H1 (cell line): ENCODE measurements around the gene MAGED2. TPM values are rescaled to one million over a fixed set of nuclear protein-coding genes. Genes with fewer than 3 reads are reported as not detected.

Source experiments
- CTCF ChIA-PET: fragments of 300-600 bp; sonication (Branson Sonifier 250); formaldehyde crosslinking; loops from one replicate; lab custom pipeline; 2021; ENCODE audit not compliant: partially characterized antibody; lab: Charles Lee
- POLR2A ChIA-PET: fragments of 300-600 bp; sonication (Branson Sonifier 250); formaldehyde crosslinking; loops from one replicate; lab custom pipeline; 2021; ENCODE audit warnings: inconsistent platforms; ENCODE audit not compliant: partially characterized antibody; lab: Charles Lee
- DNase-seq, 2 experiments: peaks; one replicate each; pipeline versions ENCODE4 v3.0.0 to v3.0.0-alpha.2; 2010 to 2022; ENCODE audit warnings: low spot score in 2 of 2, low read depth in 1 of 2, mixed read lengths in 1 of 2
- FAIRE-seq: peaks from 2 replicates; lab custom pipeline; 2011; peaks lifted over from hg19 to GRCh38; lab: Jason Lieb, UNC
- H2AFZ ChIP-seq: 2 replicates; pipeline ENCODE4 v1.8.1; 2012; ENCODE audit warnings: low read length, inconsistent platforms
- H2AK5ac ChIP-seq: 2 replicates; pipeline ENCODE4 v1.6.1; 2013; ENCODE audit warnings: low read depth, low read length
- H2BK120ac ChIP-seq: replicated peaks from 2 replicates; pipeline ENCODE3; 2013; ENCODE audit warnings: low read depth, low read length, inconsistent platforms
- H2BK12ac ChIP-seq: 2 replicates; pipeline ENCODE4 v1.6.1; 2013; ENCODE audit warnings: low read depth, low read length
- H2BK15ac ChIP-seq: 2 replicates; pipeline ENCODE4 v1.6.1; 2013; ENCODE audit warnings: low read length
- H2BK20ac ChIP-seq: 2 replicates; pipeline ENCODE4 v1.6.1; 2013; ENCODE audit warnings: low read length
- H2BK5ac ChIP-seq: 2 replicates; pipeline ENCODE4 v1.6.1; 2013; ENCODE audit warnings: low read depth, low read length
- H3K14ac ChIP-seq: 2 replicates; pipeline ENCODE4 v1.6.1; 2013; ENCODE audit warnings: inconsistent platforms; ENCODE audit not compliant: insufficient read length
- H3K18ac ChIP-seq: 2 replicates; pipeline ENCODE4 v1.6.1; 2013; ENCODE audit warnings: low read length; ENCODE audit errors: extremely low read depth
- H3K23ac ChIP-seq: 2 replicates; pipeline ENCODE4 v1.6.1; 2013; ENCODE audit warnings: inconsistent platforms; ENCODE audit not compliant: insufficient read length
- H3K23me2 ChIP-seq: 2 replicates; pipeline ENCODE4 v1.6.1; 2013; ENCODE audit warnings: low read depth, low read length
- H3K27ac ChIP-seq: 2 replicates; pipeline ENCODE4 v1.6.1; 2011; ENCODE audit warnings: low read depth, low read length, inconsistent platforms
- H3K27me3 ChIP-seq, 4 experiments: replicated peaks in 1 of 4; 1 replicate in 1 of 4; 2 replicates in 3 of 4; pipeline versions ENCODE4 v1.6.1 to v1.8.1; 2011 to 2013; ENCODE audit warnings: low read length in 3 of 4, mild to moderate bottlenecking in 3 of 4, inconsistent platforms in 2 of 4, mixed read lengths in 2 of 4, moderate library complexity in 1 of 4; ENCODE audit not compliant: control insufficient read depth in 3 of 4, insufficient read depth in 3 of 4; ENCODE audit errors: extremely low read depth in 1 of 4
- H3K36me3 ChIP-seq, 4 experiments: 2 replicates each; pipeline versions ENCODE4 v1.6.1 to v1.8.1; 2011 to 2013; ENCODE audit warnings: mild to moderate bottlenecking in 4 of 4, low read length in 3 of 4, moderate library complexity in 2 of 4, control low read depth in 1 of 4, inconsistent platforms in 1 of 4; ENCODE audit not compliant: insufficient read depth in 4 of 4, control insufficient read depth in 2 of 4
- H3K4ac ChIP-seq: replicated peaks from 2 replicates; pipeline ENCODE3; 2013; ENCODE audit warnings: low read length, low read depth, mixed read lengths, inconsistent platforms; ENCODE audit not compliant: insufficient read length
- H3K4me1 ChIP-seq, 4 experiments: replicated peaks in 1 of 4; 1 replicate in 1 of 4; 2 replicates in 3 of 4; pipeline versions ENCODE4 v1.6.1 to v1.8.1; 2011 to 2013; ENCODE audit warnings: low read length in 3 of 4, inconsistent platforms in 2 of 4, mixed read lengths in 1 of 4; ENCODE audit not compliant: insufficient read depth in 4 of 4, control insufficient read depth in 3 of 4
- H3K4me2 ChIP-seq, 2 experiments: 2 replicates each; pipeline versions ENCODE4 v1.6.1 to v1.8.1; 2011 to 2013; ENCODE audit warnings: low read depth in 2 of 2, low read length in 2 of 2, control low read depth in 1 of 2, inconsistent platforms in 1 of 2, mild to moderate bottlenecking in 1 of 2; ENCODE audit not compliant: insufficient read depth in 1 of 2
- H3K4me3 ChIP-seq, 4 experiments: fragments of 200-600, 300-600 bp in 1 of 4; sonication (generic), shearing (Covaris generic), sonication (Bioruptor Twin) in 1 of 4; 2 replicates each; pipeline versions ENCODE4 v1.5.1 to v1.8.1; 2011 to 2016; ENCODE audit warnings: low read length in 4 of 4, low read depth in 3 of 4, control low read depth in 2 of 4, inconsistent platforms in 2 of 4, mild to moderate bottlenecking in 2 of 4, mixed read lengths in 1 of 4, moderate library complexity in 1 of 4; ENCODE audit not compliant: insufficient read depth in 2 of 4; ENCODE audit errors: extremely low read depth in 1 of 4
- H3K56ac ChIP-seq: replicated peaks from 2 replicates; pipeline ENCODE3; 2013; ENCODE audit warnings: low read depth, mild to moderate bottlenecking, mixed read lengths, low read length, inconsistent platforms; ENCODE audit not compliant: insufficient read length
- H3K79me1 ChIP-seq: 2 replicates; pipeline ENCODE4 v1.6.1; 2013; ENCODE audit warnings: low read depth, low read length, control low read depth
- H3K79me2 ChIP-seq, 2 experiments: 2 replicates each; pipeline versions ENCODE4 v1.6.1 to v1.8.1; 2012 to 2013; ENCODE audit warnings: low read length in 2 of 2, mild to moderate bottlenecking in 2 of 2, inconsistent platforms in 1 of 2; ENCODE audit not compliant: insufficient read depth in 2 of 2, control insufficient read depth in 1 of 2
- H3K9ac ChIP-seq, 4 experiments: replicated peaks in 1 of 4; 1 replicate in 1 of 4; 2 replicates in 3 of 4; pipeline versions ENCODE4 v1.6.1 to v1.8.1; 2011 to 2013; ENCODE audit warnings: low read depth in 3 of 4, low read length in 3 of 4, control low read depth in 2 of 4, mild to moderate bottlenecking in 2 of 4, moderate library complexity in 2 of 4, inconsistent platforms in 1 of 4; ENCODE audit errors: extremely low read depth in 1 of 4
- H3K9me3 ChIP-seq, 2 experiments: 2 replicates each; pipeline versions ENCODE4 v1.6.1 to v1.8.1; 2012 to 2013; ENCODE audit warnings: mild to moderate bottlenecking in 2 of 2, moderate library complexity in 2 of 2, control low read depth in 1 of 2, inconsistent platforms in 1 of 2, low read depth in 1 of 2, low read length in 1 of 2, mixed read lengths in 1 of 2; ENCODE audit not compliant: insufficient read depth in 2 of 2
- H4K20me1 ChIP-seq, 2 experiments: replicated peaks in 1 of 2; 2 replicates each; pipeline versions ENCODE3 to v1.8.1; 2011 to 2013; ENCODE audit warnings: inconsistent platforms in 2 of 2, low read length in 2 of 2, mild to moderate bottlenecking in 1 of 2; ENCODE audit not compliant: insufficient read depth in 2 of 2, control insufficient read depth in 1 of 2
- H4K5ac ChIP-seq: 2 replicates; pipeline ENCODE4 v1.6.1; 2013; ENCODE audit warnings: low read length, low read depth, mixed read lengths, inconsistent platforms; ENCODE audit not compliant: insufficient read length
- H4K8ac ChIP-seq: 2 replicates; pipeline ENCODE4 v1.8.0; 2013; ENCODE audit warnings: mild to moderate bottlenecking, moderate library complexity, low read length, inconsistent platforms; ENCODE audit not compliant: insufficient read depth; ENCODE audit errors: extremely low read depth
- H4K91ac ChIP-seq: replicated peaks from 2 replicates; pipeline ENCODE3; 2013; ENCODE audit warnings: low read length, mixed read lengths, inconsistent platforms; ENCODE audit not compliant: insufficient read length
- ATF2 ChIP-seq: IDR thresholded peaks from 2 replicates; pipeline ENCODE4 v1.6.1; 2012; ENCODE audit warnings: low read length, inconsistent platforms
- BACH1 ChIP-seq: IDR thresholded peaks from 2 replicates; pipeline ENCODE4 v1.6.1; 2012; ENCODE audit warnings: low read length, improper control_type of control experiment
- EGR1 ChIP-seq: IDR thresholded peaks from 2 replicates; pipeline ENCODE4 v1.6.1; 2011; ENCODE audit warnings: low read depth, low read length, borderline replicate concordance
- EZH2 ChIP-seq: fragments of 200-600 bp; sonication (generic); IDR thresholded peaks from 2 replicates; pipeline ENCODE4 v1.7.1; 2012; ENCODE audit warnings: low read depth, mild to moderate bottlenecking, moderate library complexity, low read length, inconsistent platforms; ENCODE audit not compliant: severe bottlenecking
- NRF1 ChIP-seq: IDR thresholded peaks from 2 replicates; pipeline ENCODE4 v1.6.1; 2011; ENCODE audit warnings: mild to moderate bottlenecking, low read depth, low read length, improper control_type of control experiment
- POLR2A ChIP-seq, 2 experiments: IDR thresholded peaks; 1 replicate in 1 of 2; 2 replicates in 1 of 2; pipeline ENCODE4 v1.6.1; 2011; ENCODE audit warnings: low read depth in 2 of 2, low read length in 2 of 2, mild to moderate bottlenecking in 2 of 2; ENCODE audit errors: control extremely low read depth in 1 of 2
- WGBS, 2 experiments: shearing (Covaris generic) in 1 of 2; methylation state at CpG; one replicate each; pipeline versions ENCODE4 v1.1.6 to v1.1.7; 2013 to 2015; ENCODE audit warnings: low lambda C conversion rate in 2 of 2, mixed read lengths in 2 of 2, inconsistent platforms in 1 of 2, low coverage in 1 of 2, missing lambda C conversion rate in 1 of 2; ENCODE audit not compliant: insufficient replicate concordance in 2 of 2, insufficient coverage in 1 of 2, insufficient read length in 1 of 2; ENCODE audit errors: extremely low coverage in 1 of 2, missing lambda C conversion rate in 1 of 2; 5-methylcytosine and 5-hydroxymethylcytosine counted together
- polyA plus RNA-seq, 7 experiments: library from polyadenylated mRNA; depleted of rRNA in 3 of 7; stranded (reverse) in 5 of 7; unstranded in 2 of 7; fragments of >200 nt in 5 of 7; fragments of 200-250 nt in 2 of 7; gene quantifications; 1 replicate in 5 of 7; 2 replicates in 1 of 7; 4 replicates in 1 of 7; pipeline versions ENCODE4 v1.2.1 to v1.2.3, GENCODE V29; 2011 to 2013; ENCODE audit warnings: missing spikeins in 2 of 7, mixed read lengths in 2 of 7
- total RNA-seq: library from RNA; stranded (reverse); fragmentation: NEBNext Ultra II Directional; extraction: Animal tissue kit (Norgen Biotek cat#: 25700); gene quantifications from 2 replicates; pipeline ENCODE4 v1.2.1, GENCODE V29; 2021

The MAGED2 gene
- total and polyA plus RNA-seq, 2 of the 8 experiments (the other 6 are each of a cell fraction or from before 2014, with no cell fraction given) = 83.3 to 120 TPM

- FAIRE-seq = no peak
- WGBS, 2 experiments = 83% methylated on average over 2 of the region's 5 CpGs; no CpG with 5 or more reads in 1 of the 2 experiments
- no peaks in the 10 kb centered on the region for H3K79me1 ChIP-seq
- ChIA-PET CTCF (no interaction called here), POLR2A (interaction anchor here (1.2 kb wide), 1 partner anchor 9 kb away, joined by 8 read pairs; no protein-coding TSS in a partner anchor)
- H3K4me1 ChIP-seq = no peaks in the 10 kb centered on the region
- H3K4me3 ChIP-seq = no peak overlapping the region
- H4K20me1 ChIP-seq = peaks cover 0 to 2% of the 10 kb centered on the region in 2 experiments
- H3K18ac ChIP-seq = no peak overlapping the region
- no peak overlapping the region for H4K5ac ChIP-seq
- no peak overlapping the region for H2BK20ac ChIP-seq
- H3K56ac ChIP-seq = no peak overlapping the region
- H2BK15ac ChIP-seq = no peak overlapping the region
- no peak overlapping the region for H2BK5ac ChIP-seq
- H2AK5ac ChIP-seq = no peak overlapping the region
- H2BK12ac ChIP-seq = no peak overlapping the region
- H4K8ac ChIP-seq = no peak overlapping the region
- H2AFZ ChIP-seq = no peak overlapping the region
- no peak overlapping the region for H3K27ac ChIP-seq
- no peak overlapping the region for H3K14ac ChIP-seq
- no peak overlapping the region for H3K4ac ChIP-seq
- H3K4me2 ChIP-seq = no peak overlapping the region
- H3K27me3 ChIP-seq = no peaks in the 10 kb centered on the region
- H3K23ac ChIP-seq = no peak overlapping the region
- peaks cover 3 to 20% (median 16%) of the 10 kb centered on the region in 4 experiments; a peak in 7 of 8 replicates for H3K36me3 ChIP-seq
- DNase-seq = no peak
- TF ChIP-seq POLR2A (IDR thresholded peaks at IDR 0.05; ENCODE audit: control extremely low read depth in 1 of 2, low read depth in 2 of 2, low read length in 2 of 2) = no peak
- no peak for TF ChIP-seq NRF1
- no peak for TF ChIP-seq EZH2
- TF ChIP-seq EGR1 = no peak
- TF ChIP-seq BACH1 = no peak
- no peak for TF ChIP-seq ATF2
- H4K91ac ChIP-seq = no peak overlapping the region
- H2BK120ac ChIP-seq = no peak overlapping the region
- H3K9ac ChIP-seq = no peak overlapping the region
- H3K23me2 ChIP-seq = no peaks in the 10 kb centered on the region
- H3K9me3 ChIP-seq = no peaks in the 10 kb centered on the region
- H3K79me2 ChIP-seq = no peaks in the 10 kb centered on the region
These were observed 10.7 kb downstream of the MAGED2 start for GRCh38 chrX:54818221-54818620.
